ENCODE data around the gene ALDOB. TPM values are rescaled to one million over a fixed set of nuclear protein-coding genes. Genes with fewer than 3 reads are reported as not detected.

Gene ALDOB
- total and polyA plus RNA-seq, 2 of the 13 experiments (the other 11 are each of a cell fraction or from before 2014, with no cell fraction given): 0.29 to 0.97 TPM

- WGBS (ENCODE audit: low lambda C conversion rate): 49% methylated on average over 4 of the region's 4 CpGs
- Histone ChIP-seq H3K27ac (ENCODE audit: extremely low read length, insufficient read depth, low read length) (no peak overlapping the region), H3K36me3 (replicated peaks in 1 of 2; ENCODE audit: control insufficient read depth in 1 of 2, insufficient read depth in 2 of 2, low read length in 2 of 2) (no peaks in the 10 kb centered on the region), H3K4me2 (ENCODE audit: low read depth, low read length) (no peak overlapping the region), H2AFZ (ENCODE audit: low read length) (no peak overlapping the region), H4K20me1 (ENCODE audit: insufficient read depth, low read length) (no peaks in the 10 kb centered on the region), H3K79me2 (ENCODE audit: insufficient read depth, low read length) (no peaks in the 10 kb centered on the region), H3K9me3 (ENCODE audit: low read length) (no peaks in the 10 kb centered on the region), H3K4me3 (replicated peaks in 1 of 3; ENCODE audit: insufficient read depth in 1 of 3, low read depth in 2 of 3, low read length in 3 of 3) (no peak overlapping the region), H3K4me1 (ENCODE audit: insufficient read depth, low read length) (no peaks in the 10 kb centered on the region), H3K27me3 (ENCODE audit: control insufficient read depth in 1 of 2, insufficient read depth in 2 of 2, low read length in 2 of 2) (0 out of 5 replicates have a peak, but pooled peaks cover 1 to 9% of the 10 kb centered on the region in 2 experiments), H3K9ac (ENCODE audit: insufficient read depth, low read depth, low read length) (no peak overlapping the region)
- no TSS peak for BruUV-seq (replicated peaks)
- no peak for ATAC-seq
- DNase-seq (ENCODE audit: low spot score): no peak
- in situ Hi-C loops (cut with HindIII; ENCODE audit: extremely low pct_ligation_motif_present, low pct_unique_long_range_greater_than_20kb) (no loop called here), intact Hi-C loops (cut with micrococcal nuclease; ENCODE audit: unreplicated experiment) (no loop called here)
- CTCF ChIA-PET (ENCODE audit: low intra/inter-chr PET ratio, low total read pairs): no interaction called here
- POLR2A ChIA-PET: no interaction called here
- FAIRE-seq: no peak
- no peak for TF ChIP-seq POLR2A (IDR thresholded peaks at IDR 0.05; ENCODE audit: insufficient read depth in 1 of 2, low read depth in 2 of 2, low read length in 2 of 2)
- TF ChIP-seq ZNF878 (CRISPR knock-in tag; IDR thresholded peaks at IDR 0.05): no peak
- TF ChIP-seq CAMTA2 (CRISPR knock-in tag; IDR thresholded peaks at IDR 0.05; ENCODE audit: borderline replicate concordance): no peak
- no peak for TF ChIP-seq RBAK (CRISPR knock-in tag; IDR thresholded peaks at IDR 0.05)
- TF ChIP-seq, protein P1, sequence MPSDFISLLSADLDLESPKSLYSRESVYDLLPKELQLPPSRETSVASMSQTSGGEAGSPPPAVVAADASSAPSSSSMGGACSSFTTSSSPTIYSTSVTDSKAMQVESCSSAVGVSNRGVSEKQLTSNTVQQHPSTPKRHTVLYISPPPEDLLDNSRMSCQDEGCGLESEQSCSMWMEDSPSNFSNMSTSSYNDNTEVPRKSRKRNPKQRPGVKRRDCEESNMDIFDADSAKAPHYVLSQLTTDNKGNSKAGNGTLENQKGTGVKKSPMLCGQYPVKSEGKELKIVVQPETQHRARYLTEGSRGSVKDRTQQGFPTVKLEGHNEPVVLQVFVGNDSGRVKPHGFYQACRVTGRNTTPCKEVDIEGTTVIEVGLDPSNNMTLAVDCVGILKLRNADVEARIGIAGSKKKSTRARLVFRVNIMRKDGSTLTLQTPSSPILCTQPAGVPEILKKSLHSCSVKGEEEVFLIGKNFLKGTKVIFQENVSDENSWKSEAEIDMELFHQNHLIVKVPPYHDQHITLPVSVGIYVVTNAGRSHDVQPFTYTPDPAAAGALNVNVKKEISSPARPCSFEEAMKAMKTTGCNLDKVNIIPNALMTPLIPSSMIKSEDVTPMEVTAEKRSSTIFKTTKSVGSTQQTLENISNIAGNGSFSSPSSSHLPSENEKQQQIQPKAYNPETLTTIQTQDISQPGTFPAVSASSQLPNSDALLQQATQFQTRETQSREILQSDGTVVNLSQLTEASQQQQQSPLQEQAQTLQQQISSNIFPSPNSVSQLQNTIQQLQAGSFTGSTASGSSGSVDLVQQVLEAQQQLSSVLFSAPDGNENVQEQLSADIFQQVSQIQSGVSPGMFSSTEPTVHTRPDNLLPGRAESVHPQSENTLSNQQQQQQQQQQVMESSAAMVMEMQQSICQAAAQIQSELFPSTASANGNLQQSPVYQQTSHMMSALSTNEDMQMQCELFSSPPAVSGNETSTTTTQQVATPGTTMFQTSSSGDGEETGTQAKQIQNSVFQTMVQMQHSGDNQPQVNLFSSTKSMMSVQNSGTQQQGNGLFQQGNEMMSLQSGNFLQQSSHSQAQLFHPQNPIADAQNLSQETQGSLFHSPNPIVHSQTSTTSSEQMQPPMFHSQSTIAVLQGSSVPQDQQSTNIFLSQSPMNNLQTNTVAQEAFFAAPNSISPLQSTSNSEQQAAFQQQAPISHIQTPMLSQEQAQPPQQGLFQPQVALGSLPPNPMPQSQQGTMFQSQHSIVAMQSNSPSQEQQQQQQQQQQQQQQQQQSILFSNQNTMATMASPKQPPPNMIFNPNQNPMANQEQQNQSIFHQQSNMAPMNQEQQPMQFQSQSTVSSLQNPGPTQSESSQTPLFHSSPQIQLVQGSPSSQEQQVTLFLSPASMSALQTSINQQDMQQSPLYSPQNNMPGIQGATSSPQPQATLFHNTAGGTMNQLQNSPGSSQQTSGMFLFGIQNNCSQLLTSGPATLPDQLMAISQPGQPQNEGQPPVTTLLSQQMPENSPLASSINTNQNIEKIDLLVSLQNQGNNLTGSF (CRISPR knock-in tag; IDR thresholded peaks at IDR 0.05): no peak
- TF ChIP-seq HHEX (CRISPR knock-in tag; IDR thresholded peaks at IDR 0.05): no peak
- no peak for TF ChIP-seq TAF1 (CRISPR knock-in tag; IDR thresholded peaks at IDR 0.05)
- TF ChIP-seq E2F5 (CRISPR knock-in tag; conservative IDR thresholded peaks at IDR 0.05): no peak
- TF ChIP-seq ZNF773 (CRISPR knock-in tag; IDR thresholded peaks at IDR 0.05; ENCODE audit: borderline replicate concordance): no peak
- TF ChIP-seq PRPF4 (IDR thresholded peaks at IDR 0.05; ENCODE audit: low read depth, low read length, poor library complexity, severe bottlenecking): no peak
- TF ChIP-seq, protein P2, sequence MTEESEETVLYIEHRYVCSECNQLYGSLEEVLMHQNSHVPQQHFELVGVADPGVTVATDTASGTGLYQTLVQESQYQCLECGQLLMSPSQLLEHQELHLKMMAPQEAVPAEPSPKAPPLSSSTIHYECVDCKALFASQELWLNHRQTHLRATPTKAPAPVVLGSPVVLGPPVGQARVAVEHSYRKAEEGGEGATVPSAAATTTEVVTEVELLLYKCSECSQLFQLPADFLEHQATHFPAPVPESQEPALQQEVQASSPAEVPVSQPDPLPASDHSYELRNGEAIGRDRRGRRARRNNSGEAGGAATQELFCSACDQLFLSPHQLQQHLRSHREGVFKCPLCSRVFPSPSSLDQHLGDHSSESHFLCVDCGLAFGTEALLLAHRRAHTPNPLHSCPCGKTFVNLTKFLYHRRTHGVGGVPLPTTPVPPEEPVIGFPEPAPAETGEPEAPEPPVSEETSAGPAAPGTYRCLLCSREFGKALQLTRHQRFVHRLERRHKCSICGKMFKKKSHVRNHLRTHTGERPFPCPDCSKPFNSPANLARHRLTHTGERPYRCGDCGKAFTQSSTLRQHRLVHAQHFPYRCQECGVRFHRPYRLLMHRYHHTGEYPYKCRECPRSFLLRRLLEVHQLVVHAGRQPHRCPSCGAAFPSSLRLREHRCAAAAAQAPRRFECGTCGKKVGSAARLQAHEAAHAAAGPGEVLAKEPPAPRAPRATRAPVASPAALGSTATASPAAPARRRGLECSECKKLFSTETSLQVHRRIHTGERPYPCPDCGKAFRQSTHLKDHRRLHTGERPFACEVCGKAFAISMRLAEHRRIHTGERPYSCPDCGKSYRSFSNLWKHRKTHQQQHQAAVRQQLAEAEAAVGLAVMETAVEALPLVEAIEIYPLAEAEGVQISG (CRISPR knock-in tag; IDR thresholded peaks at IDR 0.05): no peak
- no peak for TF ChIP-seq HNRNPLL (IDR thresholded peaks at IDR 0.05; ENCODE audit: low read depth, low read length, poor library complexity, severe bottlenecking)
- no peak for TF ChIP-seq DR1 (CRISPR knock-in tag; IDR thresholded peaks at IDR 0.05)
- no peak for TF ChIP-seq ZNF580 (CRISPR knock-in tag; IDR thresholded peaks at IDR 0.05; ENCODE audit: borderline replicate concordance, low read depth)
- TF ChIP-seq ELK4 (CRISPR knock-in tag; IDR thresholded peaks at IDR 0.05; ENCODE audit: borderline replicate concordance): no peak
- no peak for TF ChIP-seq GLI4 (CRISPR knock-in tag; IDR thresholded peaks at IDR 0.05; ENCODE audit: borderline replicate concordance)
Measured at GRCh38 chr9:101477214-101477613, 41.6 kb upstream of the ALDOB start.
